GM12891 (cell line): ENCODE results near the gene CREBRF.
"Not testable (repeated sequence)": the region's sequence is repeated elsewhere in the genome, so short reads cannot be mapped to it uniquely, and the experiment has no call there.

Experiments
- DNase-seq: peaks from one replicate; pipeline ENCODE4 v3.0.0; 2011; ENCODE audit warnings: low spot score; ENCODE audit not compliant: insufficient read length
- FAIRE-seq: peaks from 2 replicates; lab custom pipeline; 2011; peaks lifted over from hg19 to GRCh38; lab: Jason Lieb, UNC
- PAX5 ChIP-seq: IDR thresholded peaks from 2 replicates; pipeline ENCODE4 v1.6.1; 2011; ENCODE audit warnings: low read length, moderate library complexity, mild to moderate bottlenecking; ENCODE audit not compliant: insufficient read depth, severe bottlenecking
- POLR2A ChIP-seq: IDR thresholded peaks from 2 replicates; pipeline ENCODE4 v1.6.1; 2011; ENCODE audit warnings: low read depth, low read length, control low read depth
- POLR2AphosphoS5 ChIP-seq: IDR thresholded peaks from 2 replicates; pipeline ENCODE4 v1.6.1; 2011; ENCODE audit warnings: low read depth, low read length, control low read depth
- POU2F2 ChIP-seq: IDR thresholded peaks from 2 replicates; pipeline ENCODE4 v1.6.1; 2011; ENCODE audit warnings: low read depth, mild to moderate bottlenecking, control low read depth, low read length, moderate library complexity
- SPI1 ChIP-seq: IDR thresholded peaks from 2 replicates; pipeline ENCODE4 v1.6.1; 2011; ENCODE audit warnings: low read depth, low read length, control low read depth
- TAF1 ChIP-seq: IDR thresholded peaks from 2 replicates; pipeline ENCODE4 v1.6.1; 2011; ENCODE audit warnings: low read depth, low read length, control low read depth

CREBRF gene

DNA sequence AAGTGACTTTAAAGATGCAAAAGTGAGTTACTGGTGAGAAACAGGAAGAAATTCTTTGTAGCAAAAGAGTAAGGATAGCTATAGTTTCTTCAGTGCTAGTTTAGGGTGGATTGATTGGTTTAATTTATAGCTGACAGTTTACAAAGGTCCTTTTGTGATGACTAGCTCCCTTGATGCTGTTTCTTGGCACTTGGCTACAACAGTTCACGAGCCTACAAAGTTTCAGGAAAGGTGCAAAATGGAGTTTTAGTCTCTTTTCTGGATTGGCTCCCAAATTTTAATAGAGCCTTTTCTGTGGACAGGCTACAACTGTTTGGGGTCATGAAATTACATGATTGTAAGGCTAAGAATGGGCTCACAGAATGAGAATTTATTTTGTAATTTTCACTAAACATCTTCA lies 47.3 kb downstream of the CREBRF start:
- DNase-seq (no peak), FAIRE-seq (no peak)
- no peak for TF ChIP-seq TAF1
- TF ChIP-seq SPI1: no peak
- no peak for TF ChIP-seq POLR2AphosphoS5

DNA sequence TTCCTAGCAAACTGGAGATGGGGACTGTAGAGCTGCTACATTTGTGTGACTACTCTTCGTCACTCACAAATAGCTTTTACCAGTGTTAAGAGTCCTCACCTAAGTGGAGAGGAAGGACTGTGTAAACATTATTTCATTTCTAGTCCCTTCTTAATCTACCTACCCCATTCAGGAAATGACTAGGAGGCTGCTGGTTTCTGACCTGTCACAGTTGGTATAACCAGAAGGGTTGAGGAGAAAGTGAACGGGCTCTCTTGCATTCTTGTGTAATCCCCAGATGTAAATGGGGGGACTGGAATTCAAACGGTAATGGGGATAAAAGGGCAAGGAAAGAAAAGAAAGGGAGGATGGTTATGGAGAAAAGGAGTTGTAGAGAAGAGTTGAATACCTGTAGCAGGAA lies 52.8 kb downstream of the CREBRF start:
- no peak for DNase-seq
- TF ChIP-seq POLR2A: no peak
- no peak for TF ChIP-seq SPI1
- TF ChIP-seq PAX5: no peak
- TF ChIP-seq POU2F2: no peak
- no peak for TF ChIP-seq POLR2AphosphoS5
- no peak for TF ChIP-seq TAF1
- FAIRE-seq: no peak

DNA sequence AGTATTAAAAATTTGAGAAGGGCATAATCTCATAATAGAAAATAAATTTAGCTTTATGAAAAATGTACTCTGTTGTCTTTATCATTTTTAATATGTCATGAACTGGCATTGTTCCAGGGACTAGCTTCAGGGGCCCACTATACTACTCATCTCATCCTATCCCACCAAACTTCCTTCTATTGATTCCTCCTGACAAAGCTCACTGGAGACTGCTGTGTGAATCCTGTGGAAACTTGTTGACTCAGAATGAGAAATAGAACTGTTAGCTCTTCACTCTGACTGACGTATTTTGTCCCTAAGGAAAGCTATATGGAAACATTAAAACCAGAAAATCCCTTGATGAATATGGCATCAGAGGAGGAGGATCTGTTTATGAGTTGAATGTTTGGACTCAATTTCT lies 58.4 kb downstream of the CREBRF start:
- no peak for FAIRE-seq
- no peak for DNase-seq
- TF ChIP-seq TAF1: no peak

DNA sequence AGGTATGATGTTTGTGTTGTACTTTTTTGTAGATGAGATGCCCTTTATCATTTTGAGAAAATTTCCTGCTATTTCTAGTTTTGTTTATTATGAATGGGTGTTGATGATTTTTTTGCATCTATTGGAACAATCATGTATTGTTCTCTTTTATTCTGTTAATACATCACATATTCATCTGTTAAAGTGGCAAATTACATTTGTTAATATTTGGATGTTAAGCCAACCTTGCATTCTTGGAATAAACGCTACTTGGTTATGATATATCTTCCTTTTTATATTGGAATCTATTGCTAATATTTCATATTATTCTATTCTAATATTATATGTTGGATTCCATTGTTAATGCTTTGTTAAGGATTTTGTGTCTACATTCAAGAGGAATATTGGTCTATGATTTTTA lies 63.6 kb downstream of the CREBRF start:
- FAIRE-seq: no peak
- TF ChIP-seq POLR2A (no peak), PAX5 (no peak), POU2F2 (no peak), TAF1 (no peak), SPI1 (no peak), POLR2AphosphoS5 (no peak)

DNA sequence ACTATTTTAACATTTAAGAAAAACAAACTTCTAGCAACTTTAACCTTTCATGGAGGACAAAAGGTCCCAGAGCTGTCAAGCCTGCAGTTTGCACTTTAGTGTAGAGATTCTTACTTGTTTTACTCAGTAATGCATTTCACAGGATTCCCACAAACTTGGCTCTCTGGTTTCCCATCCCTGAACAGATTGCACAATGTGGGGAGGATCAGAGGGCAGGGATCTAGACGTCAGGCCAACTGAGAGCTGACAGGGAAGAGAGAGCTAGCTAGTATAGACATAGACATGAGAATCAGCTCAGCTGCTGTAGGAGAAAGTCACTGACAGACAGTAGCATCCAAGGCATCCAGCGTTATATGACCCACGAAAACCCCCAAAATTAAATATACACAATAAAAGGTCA lies 67.3 kb downstream of the CREBRF start:
- TF ChIP-seq POU2F2 (no peak), PAX5 (no peak), TAF1 (no peak), SPI1 (no peak), POLR2A (no peak), POLR2AphosphoS5 (no peak)
- DNase-seq (no peak), FAIRE-seq (no peak)

More for the DNA sequence above, 63.6 kb downstream of the CREBRF start:
- no peak for DNase-seq

DNA sequence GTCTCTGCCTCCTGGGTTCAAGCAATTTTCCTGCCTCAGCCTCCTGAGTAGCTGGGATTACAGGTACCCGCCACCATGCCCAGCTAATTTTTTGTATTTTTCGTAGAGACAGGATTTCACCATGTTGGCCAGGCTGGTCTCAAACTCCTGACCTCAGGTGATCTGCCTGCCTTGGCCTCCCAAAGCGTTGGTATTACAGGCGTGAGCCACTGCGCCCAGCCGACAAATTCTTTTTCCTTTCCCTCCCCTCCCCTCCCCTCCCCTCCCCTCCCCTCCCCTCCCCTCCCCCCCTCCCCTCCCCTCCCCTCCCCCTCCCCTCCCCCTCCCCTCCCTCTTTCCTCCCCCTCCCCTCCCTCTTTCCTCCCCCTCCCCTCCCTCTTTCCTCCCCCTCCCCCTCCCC lies 76.0 kb downstream of the CREBRF start:
- not testable (repeated sequence) for FAIRE-seq, DNase-seq

DNA sequence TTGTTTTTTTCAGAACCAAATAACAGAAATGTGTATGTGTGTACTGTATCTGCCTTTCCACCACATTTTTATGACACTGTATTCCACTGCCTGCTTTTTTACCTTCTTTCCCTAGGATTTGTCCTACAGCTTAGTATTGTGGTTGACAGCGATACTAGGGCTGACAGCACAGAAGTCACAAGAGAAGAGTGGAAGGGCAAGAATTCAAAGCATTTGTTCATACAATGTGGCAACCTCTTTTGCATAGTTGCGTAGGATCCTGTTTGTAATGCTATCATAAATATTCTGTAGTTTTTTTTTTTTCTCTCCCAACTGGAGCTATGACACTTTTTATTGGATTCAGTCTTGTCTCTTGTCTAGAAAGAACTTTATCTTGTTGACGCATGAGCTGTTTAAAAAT lies 82.6 kb downstream of the CREBRF start:
- DNase-seq: no peak
- TF ChIP-seq TAF1 (no peak), PAX5 (no peak), POLR2AphosphoS5 (no peak), POLR2A (no peak), POU2F2 (no peak)
- no peak for FAIRE-seq

DNA sequence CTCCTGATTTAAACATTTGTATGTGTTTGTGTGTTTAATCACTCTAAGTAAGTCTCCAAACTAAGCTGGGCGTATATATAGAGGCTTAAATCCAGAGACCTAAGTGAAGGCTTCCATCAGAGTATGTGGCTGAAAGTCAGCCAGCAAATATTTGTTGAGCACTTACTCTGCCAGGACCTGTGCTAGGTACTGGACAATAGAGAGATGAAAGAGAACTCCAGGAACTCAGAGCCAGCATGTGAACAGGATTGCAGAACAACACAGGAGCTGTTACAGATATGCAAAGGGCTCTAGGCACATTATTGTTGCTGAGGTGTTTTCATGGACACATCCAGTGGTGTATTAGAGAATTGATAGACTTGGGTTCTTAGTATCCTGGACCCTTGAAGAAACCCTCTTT lies 83.5 kb downstream of the CREBRF start:
- no peak for FAIRE-seq
- no peak for DNase-seq
- no peak for TF ChIP-seq POLR2A

DNA sequence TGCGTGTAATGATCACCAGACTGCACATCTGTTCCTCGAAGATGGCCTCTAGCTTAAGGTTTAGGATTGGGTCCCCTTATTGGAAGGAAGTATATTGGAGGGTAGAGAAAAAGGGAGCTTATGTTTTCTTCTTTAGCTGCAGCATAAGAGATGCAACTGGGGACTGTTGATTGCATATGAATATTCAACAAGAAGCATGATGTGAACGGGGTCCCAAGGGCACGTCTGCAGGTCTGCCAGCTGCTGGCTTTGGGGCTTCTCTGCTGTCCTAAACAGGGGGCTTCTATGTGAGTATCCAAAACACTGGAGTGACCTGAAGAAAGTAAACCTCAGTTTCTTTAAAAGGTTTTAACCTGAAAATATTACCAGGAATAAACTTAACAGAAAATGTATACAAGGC lies 84.6 kb downstream of the CREBRF start:
- TF ChIP-seq TAF1: no peak
- no peak for TF ChIP-seq PAX5
- TF ChIP-seq SPI1: no peak
- TF ChIP-seq POLR2A: no peak
- no peak for TF ChIP-seq POU2F2
- DNase-seq (no peak), FAIRE-seq (no peak)

DNA sequence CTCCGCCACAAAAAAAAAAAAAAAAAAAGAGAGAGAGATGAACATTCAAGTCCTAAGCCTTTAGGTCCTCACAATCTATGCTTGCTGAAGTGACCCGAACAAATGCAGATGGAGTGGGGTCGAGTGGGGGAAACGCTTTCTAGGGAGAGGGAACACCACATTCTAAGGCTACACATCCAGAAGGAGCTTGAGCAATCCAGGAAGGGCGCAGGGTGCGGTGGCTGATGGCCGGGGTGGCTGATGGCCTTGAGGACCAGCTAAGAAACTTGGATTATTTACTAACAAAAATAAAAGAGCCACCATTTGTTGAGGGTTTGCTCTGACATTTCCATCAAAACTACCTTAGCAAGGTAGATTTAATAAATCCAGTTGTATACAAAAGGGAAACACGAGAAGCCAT lies 87.4 kb downstream of the CREBRF start:
- no peak for TF ChIP-seq POLR2AphosphoS5
- TF ChIP-seq POLR2A: no peak
- no peak for TF ChIP-seq POU2F2
- TF ChIP-seq SPI1: no peak
- TF ChIP-seq TAF1: no peak
- no peak for TF ChIP-seq PAX5
- no peak for FAIRE-seq
- DNase-seq: no peak

DNA sequence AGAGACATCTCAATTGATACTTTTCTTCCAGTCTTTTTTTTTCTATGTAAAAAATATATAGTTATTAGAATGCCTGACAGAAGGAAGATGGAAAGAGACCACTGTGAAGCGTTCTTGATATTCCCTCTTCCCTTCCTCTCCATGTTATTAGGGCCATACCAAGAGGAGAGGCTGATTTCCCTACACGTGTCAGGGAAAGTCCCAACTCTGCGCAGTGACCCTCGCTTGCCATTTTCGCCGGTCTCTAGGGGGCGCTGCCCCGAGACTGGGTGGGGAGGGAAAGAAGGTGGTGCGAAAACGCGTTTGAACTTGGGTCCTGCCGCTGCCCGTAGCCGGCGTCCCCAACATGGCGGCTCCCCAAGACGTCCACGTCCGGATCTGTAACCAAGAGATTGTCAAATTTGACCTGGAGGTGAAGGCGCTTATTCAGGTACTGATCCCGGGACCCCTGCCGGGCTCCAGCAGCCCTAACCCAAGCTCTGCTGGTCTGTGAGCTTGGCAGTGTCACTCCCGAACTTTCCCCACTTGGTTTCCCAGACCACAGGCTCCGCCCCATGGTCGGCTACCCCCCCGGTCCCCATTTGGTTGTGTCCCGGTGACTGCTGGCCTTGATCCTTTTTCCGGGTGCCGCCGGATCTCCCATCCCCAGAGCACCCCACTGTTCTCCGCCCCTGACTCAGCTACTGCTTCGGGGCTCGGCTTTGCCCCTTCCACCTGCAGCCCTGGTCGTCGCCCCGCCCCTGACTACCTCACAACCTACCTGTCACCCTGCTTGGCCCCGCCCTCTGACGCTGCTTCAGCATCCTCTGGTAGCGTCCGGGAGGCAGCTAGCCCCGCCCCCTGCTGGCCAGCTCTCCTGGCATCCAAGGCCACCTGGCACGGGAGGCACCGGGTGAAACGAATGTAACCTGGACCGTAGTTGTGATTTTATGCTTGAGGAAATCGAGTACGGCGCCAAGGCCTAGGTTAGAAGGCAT lies 88.3 kb downstream of the CREBRF start, which contains the start of gene BNIP1:
BNIP1 (plus strand) TSS at position 332 of the 977 bp plus-strand sequence; CDS start at position 347, 15 bp downstream.
- TF ChIP-seq PAX5: no peak
- no peak for TF ChIP-seq SPI1
- peak; percentile 77 for TF ChIP-seq POLR2A
- TF ChIP-seq POU2F2: peak; percentile 91; the same call in 1 of the 2 replicates
- TF ChIP-seq POLR2AphosphoS5: peak; percentile 68
- peak; percentile 90 for TF ChIP-seq TAF1
- FAIRE-seq (peak; percentile 98), DNase-seq (peak; percentile 90)
